Stimulated activated CD4-positive, alpha-beta T cell treated with anti-CD3 and anti-CD28 coated beads, TNF-alpha, amount 100 ng/mL, for 1 hour (primary cell): Measurements from ENCODE around the gene ANKRD13D.
"Not testable (repeated sequence)": the region's sequence is repeated elsewhere in the genome, so short reads cannot be mapped to it uniquely, and the experiment has no call there.

Experiments used
- DNase-seq, 3 donors: peaks; one replicate each; pipeline ENCODE4 v3.0.0-alpha.2; 2020; ENCODE audit warnings: low read depth in 3 of 3, low spot score in 1 of 3

ANKRD13D gene

GRCh38 chr11:67317205-67317887, 28.2 kb downstream of the ANKRD13D start:
- peak; percentile 97 to 98 (median 98) for DNase-seq

GRCh38 chr11:67317888-67318555, 28.9 kb downstream of the ANKRD13D start:
- DNase-seq: no peak

GRCh38 chr11:67318876-67319275, 29.8 kb downstream of the ANKRD13D start:
- DNase-seq: not testable (repeated sequence)

GRCh38 chr11:67320011-67320410, 30.9 kb downstream of the ANKRD13D start:
- DNase-seq: no peak

- no peak for DNase-seq
These were observed 31.6 kb downstream of the ANKRD13D start for GRCh38 chr11:67320691-67321090.

- DNase-seq: no peak
These were observed 32.3 kb downstream of the ANKRD13D start for GRCh38 chr11:67321313-67321871.

GRCh38 chr11:67322049-67322448, 32.9 kb downstream of the ANKRD13D start:
- DNase-seq: no peak

- no peak for DNase-seq
These were observed 34.4 kb downstream of the ANKRD13D start for GRCh38 chr11:67323526-67323925.

- DNase-seq: no peak
These were observed 43.1 kb downstream of the ANKRD13D start for GRCh38 chr11:67332081-67332691.

GRCh38 chr11:67337257-67337656, 48.2 kb downstream of the ANKRD13D start:
- DNase-seq: no peak

- no peak for DNase-seq
These were observed 55.2 kb downstream of the ANKRD13D start for GRCh38 chr11:67344264-67344663.

- no peak for DNase-seq
These were observed 56.3 kb downstream of the ANKRD13D start for GRCh38 chr11:67345247-67345919.

- DNase-seq: no peak
These were observed 57.1 kb downstream of the ANKRD13D start for GRCh38 chr11:67345920-67346819.

GRCh38 chr11:67347964-67348749, 59.1 kb downstream of the ANKRD13D start:
- no peak for DNase-seq

- no peak for DNase-seq
These were observed 59.9 kb downstream of the ANKRD13D start for GRCh38 chr11:67349036-67349435.

GRCh38 chr11:67349457-67349856, 60.4 kb downstream of the ANKRD13D start:
- DNase-seq: no peak

- DNase-seq: no peak
These were observed 60.9 kb downstream of the ANKRD13D start for GRCh38 chr11:67349928-67350465.

- peak; percentile 17 to 52 (median 36) for DNase-seq
These were observed 62.3 kb downstream of the ANKRD13D start for GRCh38 chr11:67351275-67352005.
